ENCODE measurements around the gene THEMIS. TPM values are rescaled to one million over a fixed set of nuclear protein-coding genes. Genes with fewer than 3 reads are reported as not detected.

The THEMIS gene
- total RNA-seq, 2 donors from 2014 or later, result 0.43 to 0.56 TPM

- Histone ChIP-seq H3K4me3 (no peak overlapping the region), H3K27me3 (no peaks in the 10 kb centered on the region), H3K9me3 (no peaks in the 10 kb centered on the region), H3K27ac (no peak overlapping the region), H3K36me3 (no peaks in the 10 kb centered on the region), H3K4me1 (no peaks in the 10 kb centered on the region)
- TF ChIP-seq, protein P1, sequence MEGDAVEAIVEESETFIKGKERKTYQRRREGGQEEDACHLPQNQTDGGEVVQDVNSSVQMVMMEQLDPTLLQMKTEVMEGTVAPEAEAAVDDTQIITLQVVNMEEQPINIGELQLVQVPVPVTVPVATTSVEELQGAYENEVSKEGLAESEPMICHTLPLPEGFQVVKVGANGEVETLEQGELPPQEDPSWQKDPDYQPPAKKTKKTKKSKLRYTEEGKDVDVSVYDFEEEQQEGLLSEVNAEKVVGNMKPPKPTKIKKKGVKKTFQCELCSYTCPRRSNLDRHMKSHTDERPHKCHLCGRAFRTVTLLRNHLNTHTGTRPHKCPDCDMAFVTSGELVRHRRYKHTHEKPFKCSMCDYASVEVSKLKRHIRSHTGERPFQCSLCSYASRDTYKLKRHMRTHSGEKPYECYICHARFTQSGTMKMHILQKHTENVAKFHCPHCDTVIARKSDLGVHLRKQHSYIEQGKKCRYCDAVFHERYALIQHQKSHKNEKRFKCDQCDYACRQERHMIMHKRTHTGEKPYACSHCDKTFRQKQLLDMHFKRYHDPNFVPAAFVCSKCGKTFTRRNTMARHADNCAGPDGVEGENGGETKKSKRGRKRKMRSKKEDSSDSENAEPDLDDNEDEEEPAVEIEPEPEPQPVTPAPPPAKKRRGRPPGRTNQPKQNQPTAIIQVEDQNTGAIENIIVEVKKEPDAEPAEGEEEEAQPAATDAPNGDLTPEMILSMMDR (IDR thresholded peaks at IDR 0.05), result no peak
- no peak for DNase-seq (ENCODE audit: low spot score)
Observed at GRCh38 chr6:127813699-127814027, 87.2 kb downstream of the THEMIS start.

GRCh38 chr6:127812985-127813698 is 87.7 kb downstream of the THEMIS start:
- Histone ChIP-seq H3K4me1 (no peaks in the 10 kb centered on the region), H3K27ac (no peak overlapping the region), H3K4me3 (no peak overlapping the region), H3K27me3 (no peaks in the 10 kb centered on the region), H3K9me3 (no peaks in the 10 kb centered on the region), H3K36me3 (no peaks in the 10 kb centered on the region)
- TF ChIP-seq, protein P1 (IDR thresholded peaks at IDR 0.05), result no peak
- no peak for DNase-seq (ENCODE audit: low spot score)

DNA sequence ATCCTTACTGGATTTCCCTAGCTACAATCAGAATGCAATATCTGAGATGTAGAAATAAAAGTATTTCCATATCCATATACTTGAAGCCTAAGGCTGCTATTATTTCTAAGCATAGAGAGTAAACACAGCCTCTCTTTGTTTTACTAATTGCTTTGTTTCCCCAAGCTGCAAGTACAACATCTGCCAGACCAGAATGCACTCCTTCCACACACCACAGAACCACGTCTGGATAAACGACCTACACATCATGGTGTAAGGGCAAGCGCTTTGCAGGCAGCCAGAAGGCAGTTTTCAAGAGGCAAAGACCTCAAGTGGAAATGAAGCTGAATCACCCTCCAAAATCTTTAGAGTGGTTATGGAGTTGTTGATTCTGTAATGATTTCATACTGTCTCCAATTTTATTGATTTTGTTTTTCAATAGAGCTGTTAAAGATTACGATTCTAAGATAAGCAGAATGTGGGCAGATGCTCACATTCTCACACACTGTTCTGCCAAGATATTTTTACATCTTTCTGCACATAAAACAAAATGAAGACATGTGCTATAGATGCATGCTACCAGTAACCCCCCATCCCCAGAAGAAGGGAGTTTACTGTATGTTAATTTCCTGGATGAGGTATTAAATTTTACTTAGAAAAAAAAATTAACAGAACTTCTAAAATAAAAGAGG is 88.8 kb downstream of the THEMIS start:
- Histone ChIP-seq H3K9me3 (no peaks in the 10 kb centered on the region), H3K4me1 (no peaks in the 10 kb centered on the region), H3K27ac (no peak overlapping the region), H3K27me3 (no peaks in the 10 kb centered on the region), H3K4me3 (no peak overlapping the region), H3K36me3 (no peaks in the 10 kb centered on the region)
- no peak for DNase-seq (ENCODE audit: low spot score)
- TF ChIP-seq, protein P1 (IDR thresholded peaks at IDR 0.05), result no peak

DNA sequence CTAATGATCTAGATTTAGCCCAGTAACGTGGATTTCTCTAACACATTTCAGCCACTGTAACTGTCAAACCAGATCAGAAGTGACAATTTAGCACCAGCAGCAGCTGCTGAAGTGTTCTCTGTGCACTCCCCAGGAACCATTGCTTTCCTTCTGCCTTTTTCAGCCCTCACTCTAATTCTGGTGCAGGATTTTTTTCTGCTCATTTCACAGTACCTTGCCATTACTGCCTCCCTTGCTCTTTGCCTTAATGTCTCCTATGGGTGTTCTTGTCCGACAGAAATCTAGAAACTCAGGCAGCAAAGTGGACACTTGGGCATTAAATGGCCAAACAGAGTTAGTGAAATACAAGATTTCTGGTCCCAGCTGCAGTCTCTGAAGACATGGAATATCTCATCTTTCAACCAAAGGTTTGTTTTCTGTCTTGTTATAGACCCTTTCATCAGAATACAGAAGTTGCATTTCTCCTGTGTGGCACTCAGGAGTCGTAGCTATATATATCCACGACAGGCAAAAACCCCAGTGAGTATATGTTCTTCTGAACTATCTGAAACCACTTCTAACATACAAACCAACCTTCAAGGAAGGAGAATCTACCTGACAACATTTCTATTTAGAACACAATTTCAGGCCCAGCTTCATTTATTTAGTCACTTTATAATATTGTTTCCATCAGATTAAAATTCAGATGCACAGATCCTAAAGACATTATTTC is 92.9 kb downstream of the THEMIS start:
- DNase-seq (ENCODE audit: low spot score), result no peak
- no peaks in the 10 kb centered on the region for H3K36me3 ChIP-seq
- H3K4me1 ChIP-seq, result no peaks in the 10 kb centered on the region
- H3K27ac ChIP-seq, result no peak overlapping the region
- H3K4me3 ChIP-seq, result no peak overlapping the region
- no peaks in the 10 kb centered on the region for H3K9me3 ChIP-seq
- TF ChIP-seq, protein P1 (IDR thresholded peaks at IDR 0.05), result no peak
- H3K27me3 ChIP-seq, result no peaks in the 10 kb centered on the region

DNA sequence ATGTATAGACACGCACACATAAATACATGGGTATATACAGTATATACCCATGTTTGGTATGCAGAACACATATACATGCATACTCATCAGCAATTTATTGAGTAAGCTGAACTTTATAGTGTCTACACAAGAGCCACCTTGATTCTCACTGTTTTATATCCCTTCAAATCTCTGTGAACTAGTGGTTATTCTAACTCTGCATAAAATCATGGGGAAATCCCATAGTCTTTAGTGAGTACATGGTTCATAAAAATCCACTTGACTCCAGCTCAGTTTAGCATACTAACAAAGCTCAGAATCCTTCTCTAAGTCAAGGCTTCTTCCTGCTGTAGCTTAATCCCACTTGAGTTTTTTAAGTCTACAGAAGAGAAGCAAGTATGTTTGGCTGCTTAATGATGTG is 104.1 kb downstream of the THEMIS start:
- H3K27ac ChIP-seq, result no peak overlapping the region
- no peaks in the 10 kb centered on the region for H3K9me3 ChIP-seq
- DNase-seq (ENCODE audit: low spot score), result no peak
- H3K4me1 ChIP-seq, result no peaks in the 10 kb centered on the region
- H3K36me3 ChIP-seq, result no peaks in the 10 kb centered on the region
- TF ChIP-seq, protein P1 (IDR thresholded peaks at IDR 0.05), result no peak
- no peak overlapping the region for H3K4me3 ChIP-seq
- H3K27me3 ChIP-seq, result no peaks in the 10 kb centered on the region
